HPDE6-E6E7 (cell line): ENCODE data around the gene PPP1R15B.

Source experiments
- DNase-seq: peaks from one replicate; pipeline ENCODE4 v3.0.0; 2011; ENCODE audit warnings: missing footprints; ENCODE audit errors: extremely low spot score

Gene PPP1R15B

DNA sequence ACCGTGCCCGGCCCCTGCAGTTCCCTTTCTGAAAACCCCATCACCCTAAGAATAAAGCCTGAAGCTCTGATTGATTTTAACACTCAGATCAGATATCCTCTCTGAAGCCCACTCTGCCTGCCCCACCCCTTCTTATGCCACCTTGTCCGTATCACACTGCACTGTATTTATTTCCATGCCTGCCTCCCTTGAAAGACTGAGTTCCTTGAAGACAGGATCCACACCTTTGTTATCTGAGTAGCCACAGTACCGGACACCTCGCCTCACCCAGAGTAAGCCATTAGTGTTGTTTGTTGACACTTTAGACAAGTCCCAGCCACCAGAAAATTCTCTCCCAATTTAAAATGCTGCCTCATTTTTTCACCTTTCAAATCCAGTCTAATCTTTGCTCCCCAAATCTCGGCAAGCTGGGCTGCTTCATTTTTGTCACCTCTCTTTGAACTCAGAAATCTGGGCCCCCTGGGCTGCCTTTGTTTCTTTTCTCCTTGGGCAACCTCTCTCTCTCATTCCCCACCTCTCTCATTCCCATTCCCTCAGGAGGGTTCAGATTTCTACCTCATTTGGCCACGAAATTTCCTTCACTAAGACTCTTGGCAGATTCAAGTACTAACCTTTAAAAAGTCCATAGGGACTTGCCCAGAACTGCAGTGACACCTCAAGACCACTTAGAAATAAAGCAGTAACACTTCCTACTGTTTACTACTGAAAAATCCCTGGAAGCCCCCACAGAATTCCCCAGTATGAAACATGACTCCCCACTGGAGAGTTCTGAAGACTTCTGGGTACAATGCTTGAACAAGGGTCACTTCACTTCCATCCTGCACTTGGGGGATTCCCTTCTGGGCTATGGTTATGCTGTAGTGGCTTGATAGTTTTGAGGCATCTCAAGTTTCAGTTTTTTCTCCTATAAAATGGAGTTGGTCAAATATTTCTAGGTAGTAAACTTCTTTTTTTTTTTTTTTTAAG lies 8.7 kb upstream of the PPP1R15B start:
- no peak for DNase-seq

DNA sequence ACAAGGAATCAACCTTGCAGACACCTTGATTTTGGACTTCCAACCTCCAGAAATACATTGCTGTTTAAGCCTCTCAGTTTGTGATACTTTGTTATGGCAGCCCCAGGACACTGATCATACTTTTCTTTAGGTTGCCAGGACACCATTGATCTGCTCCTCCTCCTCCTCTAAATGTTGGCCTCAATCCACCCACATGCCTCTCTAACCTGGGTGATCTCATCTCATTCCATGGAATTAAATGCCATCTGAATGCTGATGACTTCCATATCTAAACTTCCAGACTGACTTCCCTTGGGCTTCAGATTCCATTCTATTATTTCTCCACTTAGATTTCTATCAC lies 7.4 kb upstream of the PPP1R15B start:
- DNase-seq: no peak

DNA sequence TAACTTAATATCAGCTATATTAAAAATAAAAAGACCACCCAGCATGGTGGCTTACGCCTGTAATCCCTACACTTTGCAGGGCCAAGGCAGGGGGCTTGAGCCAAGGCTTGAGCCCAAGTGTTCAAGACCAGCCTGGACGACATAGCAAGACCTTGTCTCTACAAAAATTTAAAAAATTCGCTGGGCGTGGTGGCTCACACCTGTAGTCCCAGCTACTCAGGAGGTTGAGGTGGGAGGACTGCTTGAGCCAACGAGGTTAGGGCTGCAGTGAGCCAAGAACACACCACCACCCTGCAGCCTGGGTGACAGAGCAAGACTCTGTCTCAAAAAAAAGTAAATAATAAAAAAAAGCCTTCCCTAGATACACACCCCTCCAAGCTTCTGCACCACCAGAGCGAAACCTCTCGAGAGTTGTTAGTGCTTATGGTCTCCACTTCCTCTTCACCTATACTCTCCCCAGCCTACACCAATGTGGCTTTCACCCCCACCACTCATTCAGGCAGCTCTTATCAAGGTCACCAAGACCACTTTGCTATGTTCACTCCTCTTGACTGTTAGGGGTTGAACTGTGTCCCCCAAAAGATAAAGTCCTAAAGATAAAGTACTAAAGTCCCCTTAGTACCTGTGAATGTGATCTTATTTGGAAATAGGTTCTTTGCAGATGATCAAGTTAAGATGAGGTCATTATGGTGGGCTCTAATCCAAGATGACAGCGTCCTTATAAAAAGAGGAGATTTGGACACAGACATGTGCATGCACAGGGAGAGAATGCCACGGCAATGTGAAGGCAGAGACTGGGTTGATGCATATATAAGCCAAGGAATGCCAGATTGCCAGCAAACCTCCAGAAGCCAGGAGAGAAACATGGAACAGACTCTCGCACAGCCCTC lies 6.8 kb upstream of the PPP1R15B start:
- no peak for DNase-seq

DNA sequence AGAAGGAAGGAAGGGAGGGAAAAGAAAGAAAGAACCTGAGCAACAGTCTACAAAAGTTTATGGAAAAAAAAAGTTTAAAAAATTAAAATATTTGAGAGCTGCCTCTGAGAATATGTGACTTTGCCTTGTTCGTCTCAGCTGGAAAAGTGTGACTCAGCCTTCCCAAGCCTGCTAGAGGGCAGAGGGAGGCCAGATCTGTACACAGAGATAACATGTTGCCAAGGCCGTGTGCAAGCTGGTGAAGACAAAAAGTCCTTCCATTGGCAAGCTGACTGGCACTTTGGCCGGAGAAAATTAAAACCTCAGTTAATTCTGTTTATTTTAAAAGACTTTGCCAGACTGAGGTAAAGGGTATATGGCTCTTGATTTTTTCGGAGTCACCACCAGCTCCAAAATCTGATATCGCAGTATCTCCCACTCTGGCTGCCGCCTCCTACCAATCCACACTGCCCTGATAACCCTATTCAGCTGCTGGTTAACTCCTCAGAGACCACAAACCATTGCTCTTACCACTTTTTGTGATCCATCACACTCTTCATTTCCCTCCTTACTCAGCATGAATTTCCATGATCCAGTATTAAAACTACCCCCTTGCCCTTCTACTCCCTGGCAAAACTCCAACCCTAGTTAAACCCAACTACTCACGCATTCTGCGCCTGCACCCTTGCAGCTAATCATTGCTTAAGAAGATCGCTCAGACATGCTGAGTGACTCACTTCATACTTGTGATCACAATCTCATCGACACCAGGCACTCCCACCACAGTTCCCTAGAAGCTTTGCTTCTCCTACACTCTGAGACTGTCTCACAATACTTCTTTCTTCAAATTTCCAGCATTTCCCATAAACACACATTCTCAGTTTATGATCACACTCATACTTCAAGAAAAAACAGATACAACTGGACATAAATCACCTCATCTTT lies 5.7 kb upstream of the PPP1R15B start:
- peak; percentile 93 for DNase-seq

DNA sequence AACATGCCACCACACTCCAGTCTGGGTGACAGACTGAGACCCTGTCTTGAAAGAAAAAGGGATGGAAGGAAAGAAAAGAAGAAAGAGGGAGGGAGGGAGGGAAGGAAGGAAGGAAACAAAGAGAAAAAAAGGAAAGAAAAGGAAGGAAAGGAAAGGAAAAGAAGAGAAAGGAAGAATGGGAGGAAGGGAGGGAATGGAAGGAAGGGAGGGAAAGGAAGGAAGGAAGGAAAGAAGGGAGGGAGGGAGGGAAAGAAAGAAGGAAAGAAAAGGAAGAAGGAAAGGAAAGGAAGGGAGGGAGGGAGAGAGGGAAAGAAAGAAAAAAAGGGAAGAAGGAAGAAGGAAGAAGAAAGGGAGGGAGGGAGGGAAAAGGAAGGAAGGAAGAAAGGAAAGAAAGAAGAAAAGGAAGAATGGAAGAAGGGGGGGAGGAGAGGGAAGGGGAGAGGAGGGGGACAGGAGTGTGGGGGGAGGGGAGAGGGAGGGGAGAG lies 5.0 kb upstream of the PPP1R15B start:
- DNase-seq: no peak

DNA sequence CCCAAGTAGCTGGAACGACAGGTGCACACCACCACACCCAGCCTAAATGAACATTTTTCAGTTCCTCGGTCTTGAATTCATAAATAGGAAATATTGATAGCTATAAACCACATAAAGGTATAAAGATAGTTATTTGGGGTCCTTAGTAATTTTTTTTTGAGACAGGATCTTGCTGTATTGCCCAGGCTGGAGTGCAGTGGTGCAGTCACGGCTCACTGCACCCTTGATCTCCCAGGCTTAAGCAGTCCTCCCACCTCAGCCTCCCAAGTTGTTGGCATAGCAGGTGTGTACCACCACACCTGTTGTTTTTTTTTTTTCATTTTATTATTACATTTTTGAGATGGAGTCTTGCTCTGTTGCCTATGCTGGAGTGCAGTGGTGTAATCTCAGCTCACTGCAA lies 3.7 kb upstream of the PPP1R15B start:
- DNase-seq: no peak

DNA sequence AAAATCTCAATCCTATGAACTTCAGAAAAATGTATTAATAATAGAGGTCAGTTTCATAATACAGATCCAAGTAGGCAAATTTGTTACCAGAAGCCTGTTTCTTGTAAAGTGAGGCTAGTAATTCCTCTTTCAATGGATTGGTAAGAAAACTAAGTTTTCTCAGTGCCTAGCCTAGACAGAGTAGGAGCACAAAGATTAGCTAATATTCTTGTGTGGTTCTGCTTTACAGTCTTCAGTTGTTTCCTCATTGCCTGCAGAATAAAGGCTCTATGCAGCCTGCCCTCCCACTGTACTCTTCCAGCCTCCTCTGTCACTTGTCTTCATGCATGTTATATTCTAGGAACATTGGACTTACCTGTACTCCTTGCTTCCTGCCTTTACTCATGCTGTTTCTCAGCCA lies 2.4 kb upstream of the PPP1R15B start:
- DNase-seq: no peak

DNA sequence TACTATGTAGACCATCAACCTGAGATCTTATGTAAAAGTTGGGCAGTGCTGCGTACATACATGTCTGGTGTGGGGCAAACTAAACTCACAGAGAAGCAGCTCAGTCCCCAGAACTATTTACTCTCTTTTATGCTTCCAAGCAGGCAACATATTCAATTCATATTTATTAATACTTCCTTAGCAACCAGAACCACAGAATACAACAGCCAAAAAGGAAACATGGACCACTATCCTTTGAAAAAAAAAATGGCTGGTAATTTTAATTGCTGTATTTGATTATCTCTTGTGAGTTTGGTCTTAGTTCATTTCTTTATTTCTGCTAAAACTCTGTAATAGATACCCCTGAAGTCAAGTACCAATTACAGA lies 1.5 kb upstream of the PPP1R15B start:
- no peak for DNase-seq

DNA sequence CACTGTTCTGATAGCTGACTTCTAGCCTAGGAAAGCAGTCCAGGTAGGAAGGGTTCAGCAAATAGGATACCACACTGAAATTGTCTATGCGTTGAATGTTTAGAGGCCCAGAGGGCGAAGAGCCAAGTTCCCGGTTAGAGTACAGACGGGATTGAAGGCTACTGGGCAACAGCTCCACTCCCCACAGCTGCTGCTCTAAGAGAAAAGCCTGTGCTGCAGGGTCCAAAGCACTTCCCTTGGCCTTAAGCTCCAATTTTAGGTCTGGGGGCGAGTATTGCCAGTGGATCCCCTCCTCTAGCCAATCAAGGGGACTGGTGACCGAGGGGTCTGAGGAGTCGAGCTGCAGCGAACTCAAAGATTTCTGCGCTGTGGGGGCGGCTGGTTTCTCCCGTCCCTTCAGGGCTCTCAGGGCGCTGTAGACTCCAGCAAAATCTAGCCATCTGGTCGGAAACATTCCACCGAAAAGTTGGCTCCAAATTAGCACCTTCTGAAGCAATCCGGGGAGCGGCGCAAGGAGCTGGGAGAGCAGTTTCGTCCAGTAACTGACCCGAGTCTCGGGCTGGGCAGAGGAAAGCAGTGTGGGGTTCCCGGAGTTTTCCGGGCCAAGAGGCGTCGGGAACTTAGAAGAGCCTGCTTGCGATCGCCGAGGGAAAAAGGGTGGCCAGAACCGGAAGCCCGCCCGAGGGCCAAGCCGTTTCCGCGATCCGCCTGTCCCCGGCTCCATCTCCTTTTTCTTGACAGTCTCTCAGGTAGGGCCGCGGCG lies 748 bp downstream of the PPP1R15B start:
- no peak for DNase-seq

DNA sequence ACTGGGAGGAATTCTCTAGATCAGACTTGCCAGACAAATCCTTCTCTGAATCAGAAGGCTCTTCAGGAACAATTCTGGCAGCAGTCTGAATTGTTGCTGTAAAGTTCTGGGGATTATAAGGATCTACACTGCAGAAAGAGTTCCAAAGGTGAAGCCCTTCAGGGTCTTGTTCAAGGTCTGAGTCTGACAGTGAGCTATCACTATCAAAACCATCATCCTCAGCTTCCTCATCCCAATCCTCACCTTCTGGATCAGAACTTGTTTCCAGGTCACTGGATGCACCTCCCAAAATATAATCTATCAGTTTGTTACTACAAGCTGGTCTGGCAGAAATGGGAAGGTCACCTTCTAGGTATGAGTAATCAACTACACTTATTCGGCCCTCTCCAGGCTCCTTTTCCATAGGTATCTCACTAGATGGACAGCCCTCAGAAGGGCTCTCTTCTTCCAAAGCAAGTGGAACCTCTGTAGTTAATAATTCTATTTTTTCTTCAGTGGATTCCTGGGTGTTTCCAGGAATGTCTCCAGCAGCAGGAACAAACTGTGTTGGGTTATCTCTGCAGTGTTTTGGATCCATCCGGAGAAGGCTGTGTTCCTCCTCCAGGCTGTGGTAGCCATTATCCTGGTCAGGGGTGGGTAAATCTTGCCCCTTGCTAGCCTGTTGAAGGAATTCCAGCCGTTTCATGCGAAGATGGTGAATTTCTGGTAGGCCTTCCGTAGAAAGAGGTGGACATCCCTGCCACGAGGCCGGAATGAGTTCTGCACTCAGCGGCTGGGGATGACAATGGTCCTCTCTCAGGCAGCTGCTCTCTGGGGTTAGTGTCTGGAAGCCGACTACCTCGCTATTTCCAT lies 1.6 kb downstream of the PPP1R15B start:
- no peak for DNase-seq

DNA sequence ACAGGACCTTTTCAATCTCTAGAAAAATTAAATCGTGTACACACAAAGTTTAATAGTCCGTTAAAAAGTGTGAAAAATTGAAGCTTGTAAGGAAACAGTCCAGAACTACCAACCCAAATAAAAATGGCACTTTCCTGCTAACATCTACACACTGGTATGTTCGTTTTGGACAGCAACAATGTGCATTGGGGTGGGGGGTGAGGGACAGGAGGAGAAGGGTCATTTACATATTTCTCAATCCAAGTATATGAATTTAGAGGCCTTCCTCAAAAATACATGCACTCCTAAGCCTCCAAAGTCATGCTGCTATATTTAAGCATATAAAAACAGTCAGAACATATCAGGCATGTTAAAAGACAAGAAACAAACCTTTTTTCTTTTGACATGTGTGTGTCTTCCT lies 2.5 kb downstream of the PPP1R15B start:
- no peak for DNase-seq

DNA sequence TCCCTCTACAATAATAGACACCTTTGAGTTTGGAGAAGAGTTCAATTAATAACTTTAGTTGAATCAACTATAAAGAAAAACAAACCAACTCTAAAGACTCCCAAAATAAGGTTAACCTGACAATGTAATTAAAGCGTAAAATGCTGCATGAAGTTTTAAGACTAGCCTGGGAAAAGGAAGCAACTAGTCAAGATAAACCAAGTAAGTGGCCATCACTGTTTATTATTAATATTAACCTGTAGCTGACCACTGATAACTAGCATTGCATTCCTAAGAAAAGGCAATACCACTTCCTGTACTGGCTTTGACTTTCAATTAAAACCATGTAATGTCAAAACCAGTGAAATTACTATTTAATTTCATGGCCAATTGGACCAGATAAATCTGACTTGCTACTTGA lies 3.0 kb downstream of the PPP1R15B start:
- no peak for DNase-seq

DNA sequence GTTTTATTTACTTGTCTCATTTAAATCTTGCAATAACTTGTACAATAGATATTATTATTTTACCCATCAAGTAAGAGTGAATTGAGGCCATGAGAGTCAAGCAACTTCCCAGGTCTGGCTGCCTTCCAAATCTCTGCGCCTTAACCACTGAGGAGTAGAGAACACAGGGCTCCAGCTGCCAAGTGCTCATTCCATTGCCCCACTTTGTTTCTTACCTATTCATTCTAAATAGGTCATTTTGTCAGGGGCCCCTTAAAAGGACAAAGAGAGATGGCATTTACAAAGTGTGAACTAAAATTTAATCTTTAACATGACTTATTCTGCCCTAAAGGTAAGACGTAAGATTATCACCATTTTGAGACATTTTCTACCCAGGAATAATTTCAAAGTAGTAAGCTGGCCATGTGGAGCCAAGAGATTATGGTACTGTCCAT lies 3.5 kb downstream of the PPP1R15B start:
- DNase-seq: no peak

DNA sequence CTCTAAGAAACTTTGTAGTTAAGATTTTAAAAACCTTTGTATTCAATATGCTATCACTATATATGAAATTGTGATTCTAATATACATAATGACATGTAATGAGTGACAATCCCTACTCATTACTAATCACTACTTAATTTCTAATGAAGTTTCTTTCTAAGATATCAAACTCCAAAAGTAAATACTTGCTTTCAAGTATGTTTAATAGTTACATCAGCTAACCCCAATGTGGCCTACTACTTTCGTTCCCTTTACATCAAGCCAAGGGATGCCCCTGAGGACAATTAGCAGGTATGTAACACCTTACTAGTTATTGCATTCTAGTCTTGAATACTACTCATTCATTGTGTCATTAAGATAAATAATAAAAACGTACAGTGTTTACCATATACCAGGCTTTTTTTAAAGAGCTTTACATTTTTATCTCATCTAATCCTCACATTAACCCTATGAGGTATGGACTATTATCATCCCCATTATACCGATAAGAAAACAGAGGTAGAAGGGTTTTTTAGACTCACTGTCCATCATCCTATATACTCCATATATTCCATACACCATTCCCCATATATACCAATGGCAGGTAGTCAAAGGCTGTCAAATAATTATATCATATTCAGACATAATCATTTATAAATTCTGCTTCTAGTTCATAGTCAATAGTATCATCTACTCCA lies 4.2 kb downstream of the PPP1R15B start:
- DNase-seq: no peak

DNA sequence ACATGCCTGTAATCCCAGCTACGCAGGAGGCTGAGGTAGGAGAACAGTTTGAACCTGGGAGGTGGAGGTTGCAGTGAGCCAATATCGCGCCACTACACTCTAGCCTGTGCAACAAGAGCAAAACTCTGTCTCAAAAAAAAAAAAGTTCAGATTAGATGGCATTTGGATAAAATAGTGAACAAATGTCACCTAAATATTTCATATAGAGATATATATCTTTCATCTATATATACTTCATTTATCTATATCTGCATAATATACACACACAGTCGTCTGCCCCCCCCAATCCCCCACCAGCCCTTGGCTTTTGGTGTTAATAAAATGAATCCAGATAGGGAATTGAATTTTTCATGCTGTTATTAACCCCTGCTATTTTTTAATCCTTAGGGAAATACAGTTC lies 5.0 kb downstream of the PPP1R15B start:
- DNase-seq: no peak

DNA sequence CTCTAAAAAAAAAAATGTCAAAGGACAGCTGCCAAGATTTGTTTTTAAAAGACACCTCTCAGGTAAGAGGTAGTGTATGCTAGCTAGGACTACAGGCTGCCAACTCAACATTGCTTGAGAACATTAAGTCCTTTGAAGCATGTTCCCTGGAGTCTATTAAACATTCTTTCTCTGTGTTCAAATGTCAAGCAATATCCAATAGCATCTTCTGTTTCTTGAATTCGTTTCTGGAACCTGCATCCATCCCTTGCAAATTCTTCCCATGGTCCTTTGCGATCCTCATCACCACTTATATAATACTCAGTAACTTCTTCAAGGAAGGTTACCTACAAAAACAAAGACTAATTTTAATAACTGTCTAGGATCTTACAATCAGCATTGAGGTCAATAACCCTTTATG lies 5.6 kb downstream of the PPP1R15B start:
- DNase-seq: no peak

DNA sequence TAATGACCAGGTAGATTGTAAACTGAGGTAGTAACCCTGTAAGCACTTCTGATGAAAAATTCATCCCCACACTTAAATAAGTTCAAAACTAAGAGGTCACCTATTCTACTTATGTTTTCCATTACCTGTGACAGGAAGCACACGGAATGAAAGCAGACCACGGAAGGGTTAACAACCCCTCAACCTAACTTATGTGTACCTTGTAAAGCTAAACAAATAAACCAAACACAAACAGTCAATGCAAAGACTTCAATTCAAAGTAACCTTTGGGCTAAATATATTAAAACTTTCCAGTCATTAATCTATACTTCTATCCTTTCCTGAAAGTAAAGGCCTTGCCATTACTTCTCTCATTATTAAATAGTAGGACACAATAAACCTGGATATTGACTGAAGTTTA lies 7.0 kb downstream of the PPP1R15B start:
- DNase-seq: no peak

DNA sequence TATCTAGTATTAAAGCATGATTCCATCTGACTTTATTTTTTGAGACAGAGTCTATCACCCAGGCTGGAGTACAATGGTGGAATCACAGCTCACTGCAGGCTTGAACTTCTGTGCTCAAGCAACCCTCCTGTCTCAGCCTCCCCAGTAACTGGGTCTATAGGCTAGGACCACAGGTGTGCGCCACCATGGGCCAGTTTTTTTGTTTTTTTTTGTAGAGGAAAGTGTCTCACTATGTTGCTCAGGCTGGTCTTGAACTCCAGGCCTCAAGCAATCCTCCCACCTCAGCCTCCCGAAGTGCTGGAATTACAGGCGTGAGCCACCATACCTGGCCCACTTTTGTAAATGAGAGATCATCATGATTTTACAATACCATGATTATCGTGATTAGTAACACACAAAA lies 9.2 kb downstream of the PPP1R15B start:
- DNase-seq: no peak

DNA sequence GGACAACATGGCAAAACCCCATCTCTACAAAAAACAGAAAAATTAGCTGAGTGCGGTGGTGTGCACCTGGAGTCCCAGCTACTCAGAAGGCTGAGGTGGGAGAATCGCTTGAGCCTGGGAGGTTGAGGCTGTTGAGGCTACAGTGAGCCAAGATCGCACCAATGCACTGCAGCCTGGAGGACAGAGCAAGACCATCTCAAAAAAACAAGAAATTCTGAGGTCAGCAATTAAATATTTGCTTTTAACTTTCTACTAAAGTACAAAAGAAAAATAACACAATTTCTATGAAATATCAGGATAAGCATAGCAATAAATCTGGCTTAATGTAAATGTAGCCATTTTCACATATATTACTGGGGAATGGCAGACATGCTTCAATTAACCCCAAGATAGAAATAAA lies 9.9 kb downstream of the PPP1R15B start:
- no peak for DNase-seq
